ENCODE measurements around the gene FAM25A. TPM values are rescaled to one million over a fixed set of nuclear protein-coding genes. Genes with fewer than 3 reads are reported as not detected.
"Not testable (repeated sequence)": the region's sequence is repeated elsewhere in the genome, so short reads cannot be mapped to it uniquely, and the experiment has no call there.

FAM25A gene
- total RNA-seq, 2 donors from 2014 or later: not detected

GRCh38 chr10:86979296-86979818 lies 40.7 kb upstream of the FAM25A start:
- 73 to 75% methylated on average over 4 of the region's 4 CpGs for WGBS, 2 experiments (ENCODE audit: insufficient coverage in 1 of 2, insufficient read length in 1 of 2)
- H3K4me1 Mint-ChIP-seq: peaks cover 29% of the 10 kb centered on the region

GRCh38 chr10:86979977-86980448 lies 40.1 kb upstream of the FAM25A start:
- no peak overlapping the region for H3K27ac Mint-ChIP-seq
- DNase-seq: no peak
- WGBS, 2 experiments (ENCODE audit: insufficient coverage in 1 of 2, insufficient read length in 1 of 2): 66 to 88% methylated on average over 1 to 3 of the region's 3 CpGs

More at GRCh38 chr10:86979296-86979818, 40.7 kb upstream of the FAM25A start:
- Mint-ChIP-seq H3K27ac (no peak overlapping the region), H3K27me3 (ENCODE audit: insufficient read depth) (peaks cover 3% of the 10 kb centered on the region), H3K9me3 (no peaks in the 10 kb centered on the region), H3K36me3 (ENCODE audit: low read depth) (no peaks in the 10 kb centered on the region), H3K4me3 (no peak overlapping the region)
- DNase-seq: no peak
- Histone ChIP-seq H3K36me3 (ENCODE audit: control insufficient read depth, insufficient read depth, low read length) (no peaks in the 10 kb centered on the region), H3K4me3 (ENCODE audit: low read length) (no peak overlapping the region), H3K27ac (ENCODE audit: low read depth, low read length) (no peak overlapping the region), H3K9me3 (ENCODE audit: control insufficient read depth, low read length) (no peaks in the 10 kb centered on the region), H3K27me3 (ENCODE audit: control insufficient read depth, insufficient read depth, low read length, poor library complexity, severe bottlenecking) (no peaks in the 10 kb centered on the region), H3K4me1 (ENCODE audit: control insufficient read depth, insufficient read depth, low read length) (peaks cover 6% of the 10 kb centered on the region), H3K9ac (ENCODE audit: extremely low read depth, low read length, poor library complexity, severe bottlenecking) (no peak overlapping the region)
- no peak for TF ChIP-seq CTCF (conservative IDR thresholded peaks at IDR 0.05)

GRCh38 chr10:86981020-86981419 lies 39.1 kb upstream of the FAM25A start:
- not testable (repeated sequence) for H3K27ac ChIP-seq (ENCODE audit: low read depth, low read length); H3K36me3 ChIP-seq (ENCODE audit: control insufficient read depth, insufficient read depth, low read length); H3K4me3 ChIP-seq (ENCODE audit: low read length); H3K27ac Mint-ChIP-seq; DNase-seq; H3K9me3 Mint-ChIP-seq; H3K27me3 Mint-ChIP-seq (ENCODE audit: insufficient read depth); H3K9me3 ChIP-seq (ENCODE audit: control insufficient read depth, low read length); H3K4me1 ChIP-seq (ENCODE audit: control insufficient read depth, insufficient read depth, low read length); H3K36me3 Mint-ChIP-seq (ENCODE audit: low read depth); H3K4me3 Mint-ChIP-seq; H3K9ac ChIP-seq (ENCODE audit: extremely low read depth, low read length, poor library complexity, severe bottlenecking); H3K27me3 ChIP-seq (ENCODE audit: control insufficient read depth, insufficient read depth, low read length, poor library complexity, severe bottlenecking)
- H3K4me1 Mint-ChIP-seq: peaks cover 29% of the 10 kb centered on the region
- WGBS, 2 experiments (ENCODE audit: insufficient coverage in 1 of 2, insufficient read length in 1 of 2): 79 to 92% methylated on average over 2 to 6 of the region's 6 CpGs

More at GRCh38 chr10:86979977-86980448, 40.1 kb upstream of the FAM25A start:
- Mint-ChIP-seq H3K4me3 (no peak overlapping the region), H3K9me3 (no peaks in the 10 kb centered on the region), H3K4me1 (peaks cover 29% of the 10 kb centered on the region), H3K27me3 (ENCODE audit: insufficient read depth) (no peaks in the 10 kb centered on the region), H3K36me3 (ENCODE audit: low read depth) (no peaks in the 10 kb centered on the region)
- no peaks in the 10 kb centered on the region for H3K9me3 ChIP-seq (ENCODE audit: control insufficient read depth, low read length)
- H3K9ac ChIP-seq (ENCODE audit: extremely low read depth, low read length, poor library complexity, severe bottlenecking): no peak overlapping the region
- no peak overlapping the region for H3K27ac ChIP-seq (ENCODE audit: low read depth, low read length)
- no peak overlapping the region for H3K4me3 ChIP-seq (ENCODE audit: low read length)
- no peak for TF ChIP-seq CTCF (conservative IDR thresholded peaks at IDR 0.05)
- peaks cover 6% of the 10 kb centered on the region for H3K4me1 ChIP-seq (ENCODE audit: control insufficient read depth, insufficient read depth, low read length)
- no peaks in the 10 kb centered on the region for H3K27me3 ChIP-seq (ENCODE audit: control insufficient read depth, insufficient read depth, low read length, poor library complexity, severe bottlenecking)
- no peaks in the 10 kb centered on the region for H3K36me3 ChIP-seq (ENCODE audit: control insufficient read depth, insufficient read depth, low read length)

- Histone ChIP-seq H3K9me3 (ENCODE audit: control insufficient read depth, low read length) (no peaks in the 10 kb centered on the region), H3K4me3 (ENCODE audit: low read length) (no peak overlapping the region), H3K4me1 (ENCODE audit: control insufficient read depth, insufficient read depth, low read length) (peaks cover 6% of the 10 kb centered on the region), H3K36me3 (ENCODE audit: control insufficient read depth, insufficient read depth, low read length) (no peaks in the 10 kb centered on the region), H3K27me3 (ENCODE audit: control insufficient read depth, insufficient read depth, low read length, poor library complexity, severe bottlenecking) (no peaks in the 10 kb centered on the region), H3K9ac (ENCODE audit: extremely low read depth, low read length, poor library complexity, severe bottlenecking) (no peak overlapping the region), H3K27ac (ENCODE audit: low read depth, low read length) (no peak overlapping the region)
- Mint-ChIP-seq H3K36me3 (ENCODE audit: low read depth) (no peaks in the 10 kb centered on the region), H3K9me3 (no peaks in the 10 kb centered on the region), H3K27me3 (ENCODE audit: insufficient read depth) (no peaks in the 10 kb centered on the region), H3K4me1 (peaks cover 29% of the 10 kb centered on the region), H3K4me3 (no peak overlapping the region), H3K27ac (no peak overlapping the region)
- 93 to 95% methylated on average over 4 to 5 of the region's 5 CpGs for WGBS, 2 experiments (ENCODE audit: insufficient coverage in 1 of 2, insufficient read length in 1 of 2)
- no peak for TF ChIP-seq CTCF (conservative IDR thresholded peaks at IDR 0.05)
- no peak for DNase-seq
These were observed 38.4 kb upstream of the FAM25A start for GRCh38 chr10:86981716-86982115.

- not testable (repeated sequence) for H3K27me3 ChIP-seq (ENCODE audit: control insufficient read depth, insufficient read depth, low read length, poor library complexity, severe bottlenecking); H3K9me3 Mint-ChIP-seq; DNase-seq; H3K27ac Mint-ChIP-seq; H3K9me3 ChIP-seq (ENCODE audit: control insufficient read depth, low read length); H3K9ac ChIP-seq (ENCODE audit: extremely low read depth, low read length, poor library complexity, severe bottlenecking); H3K36me3 Mint-ChIP-seq (ENCODE audit: low read depth); H3K27ac ChIP-seq (ENCODE audit: low read depth, low read length); H3K27me3 Mint-ChIP-seq (ENCODE audit: insufficient read depth); H3K4me3 Mint-ChIP-seq; H3K36me3 ChIP-seq (ENCODE audit: control insufficient read depth, insufficient read depth, low read length); H3K4me3 ChIP-seq (ENCODE audit: low read length); H3K4me1 ChIP-seq (ENCODE audit: control insufficient read depth, insufficient read depth, low read length)
- WGBS, 2 experiments (ENCODE audit: insufficient coverage in 1 of 2, insufficient read length in 1 of 2): 97% methylated on average over 3 of the region's 4 CpGs; no CpG with 5 or more reads in 1 of the 2 experiments
- peaks cover 23% of the 10 kb centered on the region for H3K4me1 Mint-ChIP-seq
These were observed 35.6 kb upstream of the FAM25A start for GRCh38 chr10:86984498-86984897.

Measured in endodermal cell (in vitro differentiated cells).